T-helper 1 cell (primary cell): ENCODE results near the gene TAF8.
"Not testable (repeated sequence)": the region's sequence is repeated elsewhere in the genome, so short reads cannot be mapped to it uniquely, and the experiment has no call there.

Experiments
- DNase-seq, 5 donors: peaks; one replicate each; pipeline ENCODE4 v3.0.0-alpha.2; 2012 to 2020

TAF8 gene

GRCh38 chr6:42029062-42029685 lies 21.1 kb upstream of the TAF8 start:
- no peak for DNase-seq

- no peak for DNase-seq
Observed at GRCh38 chr6:42029881-42030280, 20.4 kb upstream of the TAF8 start.

DNA sequence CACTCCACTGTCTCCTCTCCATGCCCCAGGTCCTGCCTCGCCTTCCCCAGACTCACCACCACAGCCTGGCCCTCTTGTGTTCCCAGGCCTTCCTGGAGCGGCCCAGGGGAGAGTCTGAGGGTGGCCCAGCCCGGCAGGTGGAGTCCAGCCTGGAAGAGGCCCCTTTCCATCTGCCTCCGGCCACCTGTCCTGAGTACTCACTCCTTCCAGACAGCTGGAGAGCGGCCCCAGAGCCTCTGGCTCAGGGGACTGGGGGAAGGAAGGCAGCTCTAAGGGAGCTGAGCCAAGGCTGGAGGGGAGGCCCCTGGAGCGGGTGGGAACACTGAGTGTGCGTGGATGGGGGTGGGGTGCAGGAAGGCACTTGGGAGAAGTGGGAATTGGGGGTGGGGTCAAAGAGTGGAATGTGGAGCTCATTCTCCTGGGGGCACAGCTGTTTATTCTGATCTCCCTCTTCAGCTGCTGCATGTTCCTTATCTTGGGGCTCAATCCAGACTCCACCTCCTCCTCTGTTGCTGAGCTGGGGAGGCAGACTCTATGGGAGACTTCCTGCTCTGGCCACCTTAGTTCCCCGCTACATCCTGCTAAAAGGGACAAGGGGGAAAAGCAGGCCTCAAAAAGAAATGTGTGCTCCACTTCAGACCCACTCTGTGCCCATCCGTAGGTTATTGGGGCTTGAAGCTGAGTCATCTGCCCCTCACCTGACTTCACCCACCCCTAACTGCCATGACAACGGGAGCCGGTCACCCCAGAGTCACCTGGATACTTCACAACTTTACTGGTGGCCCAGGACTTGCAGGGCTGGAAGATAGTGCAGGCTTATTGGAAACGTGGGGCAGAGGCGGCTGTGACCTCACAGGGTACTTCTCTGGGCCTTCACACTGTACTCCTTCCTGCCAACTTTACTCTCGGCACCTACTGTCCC lies 19.5 kb upstream of the TAF8 start:
- DNase-seq = peak in 1 of 5 donors; percentile 70

- DNase-seq = no peak
Observed at GRCh38 chr6:42032366-42032765, 18.0 kb upstream of the TAF8 start.

GRCh38 chr6:42037669-42038068 lies 12.7 kb upstream of the TAF8 start:
- DNase-seq = not testable (repeated sequence)

- DNase-seq = no peak
Observed at GRCh38 chr6:42038163-42038562, 12.2 kb upstream of the TAF8 start.

DNA sequence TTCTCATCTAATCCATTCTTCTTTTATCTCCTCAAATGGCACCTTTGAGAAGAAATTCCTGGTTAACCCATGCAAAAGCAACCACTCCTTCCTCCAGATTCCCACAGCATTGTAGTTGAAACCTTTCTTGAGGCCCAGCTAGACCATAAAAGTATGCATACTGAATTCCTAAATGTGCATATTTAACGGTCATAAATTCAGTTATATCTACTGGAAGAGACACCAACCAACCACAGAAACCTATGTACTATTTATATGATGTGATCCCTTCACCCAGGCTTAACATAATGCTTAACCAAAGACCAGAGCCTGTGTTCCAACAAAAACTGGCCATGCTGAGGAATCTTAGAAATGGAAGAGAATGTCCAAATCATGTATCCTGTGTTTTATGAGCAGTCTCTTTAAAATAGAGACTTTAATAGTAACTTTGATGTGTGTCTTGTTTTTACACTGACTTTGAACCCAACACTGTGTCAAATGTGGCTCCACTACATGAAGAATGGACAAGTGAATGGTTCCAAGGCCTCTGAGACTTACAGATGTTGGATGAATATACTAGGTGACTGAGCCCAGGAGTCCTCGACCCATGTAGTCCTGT lies 11.4 kb upstream of the TAF8 start:
- DNase-seq = no peak

DNA sequence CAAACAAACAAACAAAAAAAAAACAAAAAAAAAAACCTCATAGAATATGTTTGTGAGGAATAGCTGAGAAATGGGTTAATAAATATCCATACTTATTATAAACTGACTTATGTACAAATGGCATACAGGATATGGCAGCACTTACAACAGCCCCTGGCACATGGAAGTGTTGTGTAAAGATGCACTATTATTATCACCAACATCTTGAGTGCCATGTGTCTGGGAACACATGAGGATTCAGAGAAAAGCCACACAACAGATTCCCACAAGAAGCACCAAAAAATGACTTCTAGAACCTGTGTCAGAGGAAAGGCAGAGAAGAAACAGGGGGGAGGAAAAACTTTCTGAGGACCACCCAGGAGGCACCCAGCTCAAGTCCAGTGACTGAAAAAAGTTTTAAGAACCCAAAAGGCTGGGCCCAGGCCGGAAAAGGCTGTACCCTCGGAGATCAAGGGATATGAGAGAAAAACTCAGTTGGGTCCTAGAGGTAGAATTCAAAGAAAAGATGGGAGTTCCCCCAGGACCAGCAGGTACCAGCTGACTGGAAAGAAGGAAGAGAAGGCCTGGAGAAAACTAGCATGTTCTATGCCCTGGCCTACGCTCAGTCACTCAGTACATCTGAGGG lies 9.4 kb upstream of the TAF8 start:
- DNase-seq = no peak

DNA sequence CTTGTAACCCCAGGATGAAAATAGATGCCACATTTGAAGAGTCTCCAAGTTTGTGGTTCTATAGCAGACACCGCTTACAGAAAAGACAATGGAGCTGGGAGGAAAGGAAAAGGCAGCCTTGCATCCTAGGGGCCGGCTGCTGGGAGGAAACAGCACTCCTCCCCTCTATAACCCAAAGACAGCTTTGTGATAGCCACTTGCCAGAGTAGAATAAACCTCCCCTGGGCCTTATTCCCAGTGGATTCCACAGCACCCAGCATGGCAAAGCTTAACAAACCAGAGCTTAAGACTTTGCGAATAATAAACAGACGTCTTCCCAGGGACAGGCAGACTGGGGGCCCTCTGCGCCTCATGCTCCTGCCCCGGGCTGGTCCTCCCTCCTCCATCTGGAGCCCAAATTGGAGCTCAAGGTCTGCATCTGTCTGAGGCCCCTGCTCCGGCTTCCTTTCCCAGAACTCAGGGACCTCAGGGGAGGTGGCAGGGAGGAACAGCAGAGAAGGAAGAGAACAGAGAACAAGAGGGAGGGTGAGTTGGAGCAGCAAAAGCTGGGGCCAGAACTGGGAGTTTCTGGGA lies 8.8 kb upstream of the TAF8 start:
- no peak for DNase-seq

DNA sequence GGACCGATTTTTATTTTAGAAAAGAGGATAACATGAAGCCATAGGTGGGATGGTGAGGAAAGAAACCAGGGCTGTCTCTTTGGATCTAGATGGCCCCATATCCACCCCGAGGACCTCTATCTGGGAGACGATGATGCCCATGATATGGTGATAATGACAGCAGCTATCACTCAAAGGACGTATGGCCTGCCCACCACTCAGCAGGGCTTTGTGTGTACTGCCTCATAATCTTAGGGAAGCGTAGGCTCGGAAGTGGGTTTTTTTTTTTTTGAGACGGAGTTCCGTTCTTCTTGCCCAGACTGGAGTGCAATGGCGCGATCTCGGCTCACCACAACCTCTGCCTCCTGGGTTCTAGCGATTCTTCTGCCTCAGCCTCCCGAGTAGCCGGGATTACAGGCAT lies 8.2 kb upstream of the TAF8 start:
- DNase-seq = peak in 1 of 5 donors; percentile 53

DNA sequence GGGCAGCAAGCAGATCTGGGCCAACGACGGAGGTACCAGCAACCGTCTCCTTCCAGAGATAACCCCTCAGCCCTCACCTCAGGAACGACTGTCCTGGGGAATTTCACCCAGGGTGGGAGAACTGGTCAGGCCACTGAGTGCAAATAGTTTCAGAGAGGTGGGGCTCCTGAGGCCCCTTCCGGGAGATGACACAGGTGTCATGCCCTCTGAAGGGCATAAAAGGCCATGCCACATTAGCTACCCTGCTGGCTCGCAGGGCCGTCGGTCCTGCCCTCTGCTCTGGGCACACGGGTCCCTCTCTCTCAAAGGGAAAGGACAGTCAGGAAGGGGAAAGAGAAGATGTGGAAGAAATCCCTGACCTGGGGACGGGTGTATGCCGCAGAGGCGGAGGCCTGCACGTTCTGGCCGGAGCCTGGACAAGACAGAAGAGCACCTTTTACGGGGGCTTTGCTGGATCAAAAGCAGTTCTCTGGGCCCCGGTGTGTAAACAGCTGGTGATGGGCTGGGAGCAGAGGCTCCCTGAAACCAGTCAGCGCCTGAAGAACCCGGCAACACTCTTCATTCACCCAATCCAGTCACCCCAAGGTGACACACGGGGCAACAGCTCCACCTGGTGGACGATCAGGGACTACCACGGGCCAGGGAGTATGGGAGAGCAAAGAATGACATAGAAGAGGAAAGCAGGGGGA lies 6.4 kb upstream of the TAF8 start:
- DNase-seq = peak; percentile 77 to 95 (median 87)

DNA sequence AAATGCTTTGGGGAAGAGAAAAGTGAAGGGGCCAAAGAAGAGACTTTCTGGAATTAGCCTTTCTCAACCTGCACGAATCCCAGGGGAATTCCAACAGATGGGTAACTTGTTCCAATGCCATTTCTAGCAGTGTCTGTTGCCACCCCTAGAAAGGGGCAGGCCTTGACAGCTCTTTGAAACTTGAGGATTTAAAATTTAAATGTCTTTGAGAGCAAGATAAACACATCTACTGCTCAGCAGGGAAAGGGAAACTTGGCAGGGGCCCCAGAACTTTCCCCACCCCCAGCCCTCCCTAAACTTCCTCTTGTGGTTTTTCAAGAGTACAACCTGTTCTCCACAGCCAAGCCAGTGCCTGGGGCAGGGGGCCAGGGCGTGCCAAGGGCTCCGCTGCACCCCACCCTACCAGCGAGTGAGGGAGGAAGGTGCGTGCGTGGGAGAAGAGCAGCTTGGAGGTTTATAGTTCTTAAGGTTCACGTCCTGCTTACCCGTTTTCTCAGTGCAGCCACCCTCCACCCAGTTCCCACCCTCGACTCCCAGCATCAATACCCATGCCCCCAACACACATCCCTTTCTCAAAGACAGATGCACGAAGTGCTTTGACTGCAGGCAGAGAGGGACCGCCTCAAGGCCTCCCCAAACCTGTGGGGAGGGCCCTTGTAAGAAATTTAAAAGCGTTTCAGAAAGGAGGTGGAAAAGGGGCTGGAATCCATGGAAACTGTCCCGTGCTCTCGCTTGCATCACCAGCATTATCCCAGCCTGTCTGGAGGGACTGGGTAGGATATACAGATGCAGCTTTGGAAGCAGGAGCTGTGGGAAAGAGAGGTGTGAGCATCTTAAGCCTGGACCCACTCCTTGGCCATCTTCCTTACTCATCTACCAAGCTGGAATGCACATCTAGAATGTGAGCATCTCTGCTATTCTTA lies 4.5 kb upstream of the TAF8 start:
- peak; percentile 52 to 79 (median 65) for DNase-seq

- DNase-seq = no peak
Observed at GRCh38 chr6:42046464-42047212, 3.7 kb upstream of the TAF8 start.

GRCh38 chr6:42047213-42047590 lies 3.1 kb upstream of the TAF8 start:
- DNase-seq = no peak

GRCh38 chr6:42047790-42048405 lies 2.4 kb upstream of the TAF8 start:
- DNase-seq = no peak

DNA sequence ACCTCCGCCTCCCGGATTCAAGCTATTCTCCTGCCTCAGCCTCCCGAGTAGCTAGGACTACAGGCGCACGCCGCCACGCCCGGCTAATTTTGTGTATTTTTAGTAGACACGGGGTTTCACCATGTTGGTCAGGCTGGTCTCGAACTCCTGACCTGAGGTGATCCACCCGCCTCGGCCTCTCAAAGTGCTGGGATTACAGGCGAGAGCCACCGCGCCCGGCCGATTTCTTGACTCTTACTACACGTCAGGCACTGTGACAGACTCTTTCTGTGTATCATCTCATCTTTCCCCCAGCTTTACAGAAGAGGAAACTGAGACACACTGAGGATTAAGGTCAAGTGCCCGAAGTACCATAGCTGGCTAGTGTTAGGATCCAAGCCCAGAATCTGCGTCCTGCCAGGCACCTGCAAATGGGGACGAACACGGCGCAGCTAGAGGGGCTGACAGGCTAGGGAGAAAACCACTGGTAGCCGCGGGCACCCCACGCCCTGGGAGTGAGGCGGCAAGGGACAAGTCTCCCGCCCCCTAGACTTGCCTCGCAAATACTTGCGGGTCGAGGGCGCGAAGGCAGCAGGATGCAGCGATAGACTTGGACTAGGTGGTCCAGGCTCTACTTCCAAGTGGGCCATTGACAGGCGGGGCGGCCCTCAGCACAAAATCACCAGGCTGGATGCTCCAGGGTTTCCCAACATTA lies 1.1 kb upstream of the TAF8 start:
- peak in 1 of 5 donors; percentile 26 for DNase-seq

DNA sequence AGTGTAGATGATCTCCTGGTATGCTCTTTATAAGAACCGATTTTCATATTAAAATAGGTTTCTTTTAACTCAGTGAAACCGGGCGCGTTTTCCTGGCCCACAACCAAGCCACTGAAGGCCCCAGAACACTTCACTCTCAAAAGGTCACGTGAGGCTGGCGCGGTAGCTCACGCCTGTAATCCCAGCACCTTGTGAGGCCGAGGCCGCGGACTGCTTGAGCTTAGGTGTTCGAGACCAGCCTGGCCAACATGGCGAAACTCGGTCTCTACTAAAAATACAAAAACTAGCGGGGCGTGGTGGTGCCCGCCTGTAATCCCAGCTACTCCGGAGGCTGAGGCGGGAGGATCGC lies 402 bp upstream of the TAF8 start:
- DNase-seq = peak in 3 of 5 donors; percentile 41 to 59 (median 47)

GRCh38 chr6:42051268-42051653 lies 937 bp downstream of the TAF8 start:
- DNase-seq = no peak

- DNase-seq = no peak
Observed at GRCh38 chr6:42053601-42054000, 3.3 kb downstream of the TAF8 start.
